ENCODE measurements around the gene AP4M1. TPM values are rescaled to one million over a fixed set of nuclear protein-coding genes. Genes with fewer than 3 reads are reported as not detected.

AP4M1 gene
- total and polyA plus RNA-seq, 10 of the 15 experiments (the other 5 are each of a cell fraction or from before 2014, with no cell fraction given) = 0.77 to 16.1 (median 13.0) TPM

GRCh38 chr7:100100420-100101015, 925 bp upstream of the AP4M1 start (continued):
- TF ChIP-seq RB1 (IDR thresholded peaks at IDR 0.05; ENCODE audit: borderline replicate concordance) (peak; percentile 98), BCL11A (IDR thresholded peaks at IDR 0.05; ENCODE audit: low read depth, low read length) (no peak; the same call in 1 of the 2 replicates), SREBF1 (IDR thresholded peaks at IDR 0.05; ENCODE audit: low read length) (no peak), PML (IDR thresholded peaks at IDR 0.05; ENCODE audit: low read length) (peak; percentile 74; the same call in 1 of the 2 replicates), ZBTB40 (IDR thresholded peaks at IDR 0.05; ENCODE audit: borderline replicate concordance) (peak; percentile 96), WRNIP1 (IDR thresholded peaks at IDR 0.05; ENCODE audit: borderline replicate concordance, low read depth, low read length) (no peak), SP1 (IDR thresholded peaks at IDR 0.05; ENCODE audit: low read depth, low read length) (peak; percentile 74), ZBTB33 (IDR thresholded peaks at IDR 0.05) (no peak), NR2C1 (IDR thresholded peaks at IDR 0.05) (peak; percentile 50; the same call in 1 of the 2 replicates), USF2 (IDR thresholded peaks at IDR 0.05; ENCODE audit: borderline replicate concordance, low read depth, low read length) (no peak), NRF1 (conservative IDR thresholded peaks at IDR 0.05; ENCODE audit: low read depth, low read length) (no peak), ATF7 (IDR thresholded peaks at IDR 0.05; ENCODE audit: low read depth) (peak; percentile 67), NBN (IDR thresholded peaks at IDR 0.05) (peak; percentile 97), SMARCA5 (IDR thresholded peaks at IDR 0.05) (no peak), TAF1 (IDR thresholded peaks at IDR 0.05; ENCODE audit: borderline replicate concordance, low read depth, low read length) (no peak), IKZF2 (IDR thresholded peaks at IDR 0.05) (peak; percentile 79 to 88), KAT2A (conservative IDR thresholded peaks at IDR 0.05; ENCODE audit: control insufficient read depth, low read depth, low read length) (no peak), DPF2 (IDR thresholded peaks at IDR 0.05) (peak; percentile 90), MLLT1 (IDR thresholded peaks at IDR 0.05) (peak; percentile 92), FOXM1 (IDR thresholded peaks at IDR 0.05; ENCODE audit: low read depth, low read length) (peak; percentile 66; the same call in 1 of the 2 replicates), SUPT20H (IDR thresholded peaks at IDR 0.05; ENCODE audit: borderline replicate concordance, control insufficient read depth, low read depth, low read length) (no peak)
